Hepatic stellate cell (primary cell): Measurements from ENCODE around the gene MAPK4.

Source experiments
- DNase-seq: peaks from one replicate; pipeline ENCODE4 v3.0.0; 2011; ENCODE audit warnings: low spot score

Gene MAPK4

GRCh38 chr18:50721451-50722120 lies 161.7 kb downstream of the MAPK4 start:
- DNase-seq, result no peak

GRCh38 chr18:50722311-50722710 lies 162.4 kb downstream of the MAPK4 start:
- no peak for DNase-seq

GRCh38 chr18:50724751-50725151 lies 164.9 kb downstream of the MAPK4 start:
- no peak for DNase-seq

- no peak for DNase-seq
Measured at GRCh38 chr18:50726960-50727589, 167.2 kb downstream of the MAPK4 start.

- DNase-seq, result no peak
Measured at GRCh38 chr18:50727721-50728471, 168.0 kb downstream of the MAPK4 start.

GRCh38 chr18:50729376-50729775 lies 169.5 kb downstream of the MAPK4 start:
- DNase-seq, result no peak

DNA sequence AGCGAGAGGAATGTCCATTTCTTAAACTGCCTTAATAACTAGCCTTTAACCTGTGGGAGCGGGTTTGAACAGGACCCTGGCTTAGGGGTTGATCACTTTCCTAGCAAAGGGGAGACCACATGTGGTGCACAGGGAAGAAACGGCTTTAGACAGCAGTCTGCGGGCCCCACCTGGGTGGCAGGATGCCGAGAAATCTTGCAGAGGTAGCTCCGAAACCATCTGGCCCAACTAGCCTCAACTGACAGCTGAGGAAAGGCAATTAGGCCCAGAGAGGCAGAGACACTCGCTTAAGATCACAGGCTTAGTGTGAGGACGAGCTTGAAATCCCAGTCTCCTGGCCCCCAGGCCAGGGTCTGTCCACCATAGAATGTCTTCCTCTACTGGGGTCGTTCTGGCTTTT lies 170.1 kb downstream of the MAPK4 start:
- no peak for DNase-seq

GRCh38 chr18:50734342-50734741 lies 174.5 kb downstream of the MAPK4 start:
- DNase-seq, result no peak

DNA sequence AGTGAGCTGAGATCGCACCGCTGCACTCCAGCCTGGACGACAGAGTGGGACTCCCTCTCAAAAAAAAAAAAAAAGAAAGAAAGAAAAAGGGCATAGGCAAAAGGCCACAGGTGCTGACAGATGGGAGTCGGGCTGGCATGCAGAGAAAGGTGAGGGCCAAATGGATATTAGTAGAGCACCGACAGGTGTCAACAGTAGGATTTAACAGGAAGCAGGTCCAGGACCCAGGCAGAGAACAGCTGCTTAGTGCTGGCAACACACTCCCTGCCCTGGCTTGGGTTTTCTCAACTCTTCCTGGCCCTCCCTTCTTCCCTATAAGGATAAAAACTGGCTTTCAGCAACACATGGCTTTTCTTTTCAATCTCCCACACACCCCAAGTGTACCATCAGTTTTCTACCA lies 175.0 kb downstream of the MAPK4 start:
- no peak for DNase-seq

DNA sequence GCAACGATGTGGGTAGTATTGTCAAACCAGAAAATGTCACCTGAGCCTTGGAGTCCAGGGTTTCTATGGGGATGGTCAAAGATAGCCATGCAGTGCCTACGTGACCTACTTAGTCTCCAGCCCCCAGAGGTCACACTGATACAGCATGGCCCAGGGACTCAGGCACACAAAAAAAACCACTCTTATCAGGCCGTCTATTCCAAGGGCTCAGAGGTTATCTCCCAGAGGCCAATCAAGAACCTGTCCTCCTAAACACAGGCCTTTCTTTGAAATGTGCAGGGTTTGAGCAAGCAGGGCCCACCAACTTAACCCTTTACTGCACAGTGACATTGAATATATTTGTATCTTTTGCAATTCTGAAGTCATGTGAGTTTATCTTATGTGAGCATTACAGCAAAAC lies 177.2 kb downstream of the MAPK4 start:
- no peak for DNase-seq

DNA sequence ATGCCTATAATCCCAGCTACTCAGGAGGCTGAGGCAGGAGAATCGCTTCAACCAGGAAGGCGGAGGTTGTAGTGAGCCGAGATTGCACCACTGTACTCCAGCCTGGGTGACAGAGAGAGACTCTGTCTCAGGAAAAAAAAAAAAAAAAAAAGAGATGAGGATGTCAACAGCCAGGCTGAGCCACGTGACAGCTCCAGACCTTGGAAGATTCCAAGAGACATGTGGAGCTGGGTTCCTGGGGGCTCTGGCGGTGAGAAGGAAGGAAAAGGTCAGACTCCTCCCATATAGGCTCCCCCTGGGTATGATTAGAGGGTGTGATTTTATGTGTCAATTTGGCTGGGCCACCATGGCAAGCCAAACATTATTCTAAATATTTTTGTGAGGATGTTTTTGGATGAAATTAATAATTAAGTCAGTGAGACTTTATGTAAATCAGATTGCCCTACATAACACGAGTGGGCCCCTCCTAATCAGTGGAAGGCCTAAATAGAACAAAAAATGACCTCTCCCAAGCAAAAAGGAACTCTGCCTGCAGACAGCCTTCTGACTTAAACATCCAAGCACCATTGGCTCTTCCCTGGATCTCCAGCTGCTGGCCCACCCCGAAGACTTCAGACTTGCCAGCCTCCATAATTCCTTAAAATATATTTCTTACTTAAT lies 178.3 kb downstream of the MAPK4 start:
- DNase-seq, result no peak

GRCh38 chr18:50742952-50743351 lies 183.1 kb downstream of the MAPK4 start:
- DNase-seq, result no peak

DNA sequence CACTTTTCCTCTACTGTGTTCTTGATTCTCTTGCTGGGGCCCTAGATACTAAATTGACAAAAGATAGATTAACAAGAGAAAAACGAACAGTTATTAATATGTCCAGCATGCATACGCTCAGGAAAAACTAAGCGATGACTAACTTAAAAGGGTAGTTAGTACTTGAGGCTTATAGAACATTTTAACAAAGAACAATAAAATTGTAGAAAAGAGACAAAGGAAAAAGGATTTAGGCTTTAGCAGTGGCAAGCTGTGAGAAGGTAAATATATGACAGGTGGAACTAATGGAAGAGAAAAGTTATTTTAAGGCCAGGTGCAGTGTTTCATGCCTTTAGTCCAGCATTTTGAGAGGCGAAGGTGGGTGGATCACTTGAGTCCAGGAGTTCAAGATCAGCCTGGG lies 184.4 kb downstream of the MAPK4 start:
- no peak for DNase-seq

GRCh38 chr18:50745945-50746344 lies 186.1 kb downstream of the MAPK4 start:
- no peak for DNase-seq

GRCh38 chr18:50747849-50748242 lies 188.0 kb downstream of the MAPK4 start:
- DNase-seq, result no peak

- DNase-seq, result no peak
Measured at GRCh38 chr18:50748243-50749229, 188.6 kb downstream of the MAPK4 start.

DNA sequence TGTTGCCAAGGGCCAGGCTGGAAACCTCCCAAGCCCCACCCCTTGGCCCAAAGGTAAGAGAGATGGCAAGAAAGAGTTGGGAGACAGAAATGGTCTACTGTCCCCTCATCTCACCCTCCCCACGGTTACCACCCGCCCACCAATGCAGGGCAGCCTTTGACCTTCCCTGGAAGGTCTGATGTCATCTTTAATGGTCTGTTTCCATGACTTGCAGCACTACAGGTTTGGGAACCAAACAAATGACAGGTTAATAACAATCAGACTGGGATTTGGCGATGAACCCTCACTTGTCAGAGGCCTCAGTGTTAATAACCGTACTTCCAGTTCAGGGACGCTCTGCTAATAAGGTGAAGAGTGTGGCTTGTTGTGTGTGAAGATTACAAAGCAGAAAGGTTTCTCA lies 189.5 kb downstream of the MAPK4 start:
- no peak for DNase-seq

GRCh38 chr18:50749945-50750344 lies 190.1 kb downstream of the MAPK4 start:
- no peak for DNase-seq

GRCh38 chr18:50750546-50750945 lies 190.7 kb downstream of the MAPK4 start:
- no peak for DNase-seq

DNA sequence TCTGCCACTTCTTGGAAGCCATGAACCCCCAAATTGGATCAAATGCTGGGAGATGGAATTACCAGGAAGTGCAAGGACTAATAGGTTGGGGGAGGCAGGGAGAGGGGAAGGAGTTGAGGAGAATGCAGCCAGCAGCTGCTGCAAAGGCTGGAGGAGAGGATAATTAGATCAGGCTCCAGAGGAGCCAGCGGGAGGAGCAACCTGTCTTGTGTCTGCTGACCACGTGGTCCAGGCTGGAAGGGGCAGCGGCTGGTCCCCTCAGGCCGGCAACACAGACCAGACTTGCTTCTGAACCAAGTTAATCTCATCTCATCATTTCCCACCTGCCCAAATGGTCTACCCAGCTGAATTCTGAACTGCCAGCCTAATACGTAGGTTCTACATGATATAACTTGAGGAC lies 191.6 kb downstream of the MAPK4 start:
- DNase-seq, result no peak

- no peak for DNase-seq
Measured at GRCh38 chr18:50751947-50752346, 192.1 kb downstream of the MAPK4 start.

GRCh38 chr18:50753311-50753710 lies 193.4 kb downstream of the MAPK4 start:
- DNase-seq, result no peak
